ENCODE results near the gene IQSEC3.

The IQSEC3 gene

DNA sequence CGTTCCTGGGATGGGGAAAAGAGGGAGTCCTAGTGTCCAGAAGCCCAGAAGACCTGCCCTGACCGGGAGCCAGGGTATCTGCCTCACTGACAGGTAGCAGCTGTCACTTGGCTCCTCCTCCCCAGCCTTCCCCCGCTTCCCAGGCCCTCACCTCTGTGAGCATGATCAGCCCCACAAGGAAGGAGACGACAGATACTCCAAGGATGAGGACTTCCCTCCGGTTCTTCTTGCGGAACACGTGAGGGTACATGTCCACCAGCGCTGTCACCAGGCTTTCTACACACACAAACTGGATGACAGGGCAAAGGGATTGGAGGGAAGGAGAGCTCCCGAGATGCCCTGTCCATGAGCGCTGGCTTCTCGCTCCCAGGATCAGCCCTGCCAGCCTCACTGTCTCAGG, 157.3 kb downstream of the IQSEC3 start:
- DNase-seq: no peak

DNA sequence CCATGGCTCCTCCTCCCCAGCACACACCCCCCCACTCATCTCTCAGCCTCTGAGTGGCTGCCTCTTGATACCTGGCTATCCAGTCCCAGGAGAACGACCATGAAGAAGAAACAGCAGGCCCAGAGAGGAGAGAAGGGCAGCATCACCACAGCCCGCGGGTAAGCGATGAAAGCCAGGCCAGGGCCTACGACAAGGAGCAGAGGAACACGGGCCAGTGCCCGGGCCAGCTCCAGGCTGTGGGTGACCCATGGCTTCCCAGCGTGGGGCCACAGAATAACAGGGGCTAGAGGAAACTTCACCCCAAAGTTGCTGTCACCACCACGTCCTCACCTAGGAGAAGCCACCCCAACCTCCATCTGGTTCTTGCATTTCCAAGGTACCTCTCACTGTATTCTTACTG, 157.8 kb downstream of the IQSEC3 start:
- DNase-seq: no peak

DNA sequence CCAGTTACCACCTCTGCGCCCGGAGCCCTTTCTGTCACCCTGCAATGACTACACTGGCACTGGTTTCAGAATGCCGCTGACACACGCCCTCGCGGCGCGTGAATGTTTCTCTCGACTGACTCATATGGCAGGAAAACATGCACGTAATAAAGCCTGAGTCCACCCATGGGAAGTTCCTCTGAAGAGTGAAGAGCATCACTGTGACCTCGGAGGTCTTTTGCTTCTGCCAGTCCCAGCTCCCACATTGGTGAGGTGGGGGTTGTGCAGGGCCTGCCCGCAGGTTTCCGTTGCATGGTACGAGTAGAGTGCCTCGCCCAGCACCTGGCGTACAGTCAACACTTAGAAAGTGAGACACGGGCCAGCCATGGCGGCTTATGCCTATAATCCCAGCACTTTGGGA, 158.4 kb downstream of the IQSEC3 start:
- DNase-seq: no peak

DNA sequence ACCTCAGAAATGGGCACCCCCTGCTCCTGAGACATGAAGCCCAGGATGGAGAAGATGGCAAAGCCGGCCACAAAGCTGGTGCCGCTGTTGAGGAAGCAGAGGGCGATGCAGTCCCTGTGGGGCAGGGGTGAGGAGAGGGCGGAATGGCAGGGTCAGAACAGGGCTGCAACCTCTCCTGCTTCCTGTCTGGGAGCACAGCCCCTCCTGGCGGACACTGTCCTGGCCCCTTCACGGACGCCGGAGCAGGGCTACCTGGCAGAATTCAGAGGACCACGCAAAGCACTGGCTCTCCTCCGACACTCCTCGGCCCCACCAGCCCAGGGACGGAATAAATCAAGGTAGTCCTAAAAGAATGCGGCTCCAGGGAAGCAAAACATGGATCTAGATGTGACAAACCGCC, 159.8 kb downstream of the IQSEC3 start:
- DNase-seq: no peak

DNA sequence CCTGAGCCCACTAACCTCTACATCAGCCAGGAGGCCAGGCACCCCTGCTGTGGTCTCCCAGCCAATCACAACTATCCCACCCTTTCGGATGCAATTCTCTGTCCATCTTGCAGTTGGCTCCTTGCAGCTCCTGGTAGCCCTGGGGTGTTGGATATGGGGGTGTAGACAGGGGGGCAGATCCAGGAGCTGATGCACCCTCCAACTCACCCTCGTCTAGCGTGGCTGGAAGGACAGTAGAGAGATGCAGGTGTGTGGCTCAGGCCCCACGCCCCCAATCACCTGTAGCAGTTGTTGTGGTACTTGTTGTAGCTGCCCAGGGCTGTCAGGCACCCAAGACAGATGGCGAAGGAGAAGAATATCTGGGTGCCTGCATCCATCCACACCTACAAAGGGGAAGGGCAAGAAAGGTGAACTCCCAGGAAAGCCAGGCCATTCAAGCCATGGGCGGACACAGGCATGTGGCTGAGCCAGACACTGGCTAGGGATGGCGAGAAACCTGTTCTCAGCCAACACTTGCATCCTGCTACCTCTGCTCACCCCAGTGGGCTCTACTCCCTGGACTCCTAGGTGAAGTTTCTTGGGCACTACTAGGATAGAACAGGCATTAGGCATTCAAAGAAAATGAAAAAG, 160.8 kb downstream of the IQSEC3 start:
- DNase-seq: no peak
